PC-9 (cell line): Measurements from ENCODE around the gene GART.

Experiments used
- EZH2 ChIP-seq: fragments of 200-600 bp; sonication (generic); IDR thresholded peaks from 2 replicates; pipeline ENCODE4 v1.8.0; 2017; ENCODE audit warnings: antibody characterized with exemption, low read depth
- TF ChIP-seq, protein P1 (sequence below): fragments of 200-600 bp; sonication (generic); conservative IDR thresholded peaks from 2 replicates; pipeline ENCODE4 v1.6.1; 2017; ENCODE audit warnings: mixed run types, antibody characterized with exemption, mild to moderate bottlenecking, moderate library complexity

- TF ChIP-seq, protein P1, sequence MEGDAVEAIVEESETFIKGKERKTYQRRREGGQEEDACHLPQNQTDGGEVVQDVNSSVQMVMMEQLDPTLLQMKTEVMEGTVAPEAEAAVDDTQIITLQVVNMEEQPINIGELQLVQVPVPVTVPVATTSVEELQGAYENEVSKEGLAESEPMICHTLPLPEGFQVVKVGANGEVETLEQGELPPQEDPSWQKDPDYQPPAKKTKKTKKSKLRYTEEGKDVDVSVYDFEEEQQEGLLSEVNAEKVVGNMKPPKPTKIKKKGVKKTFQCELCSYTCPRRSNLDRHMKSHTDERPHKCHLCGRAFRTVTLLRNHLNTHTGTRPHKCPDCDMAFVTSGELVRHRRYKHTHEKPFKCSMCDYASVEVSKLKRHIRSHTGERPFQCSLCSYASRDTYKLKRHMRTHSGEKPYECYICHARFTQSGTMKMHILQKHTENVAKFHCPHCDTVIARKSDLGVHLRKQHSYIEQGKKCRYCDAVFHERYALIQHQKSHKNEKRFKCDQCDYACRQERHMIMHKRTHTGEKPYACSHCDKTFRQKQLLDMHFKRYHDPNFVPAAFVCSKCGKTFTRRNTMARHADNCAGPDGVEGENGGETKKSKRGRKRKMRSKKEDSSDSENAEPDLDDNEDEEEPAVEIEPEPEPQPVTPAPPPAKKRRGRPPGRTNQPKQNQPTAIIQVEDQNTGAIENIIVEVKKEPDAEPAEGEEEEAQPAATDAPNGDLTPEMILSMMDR = no peak
- TF ChIP-seq EZH2 = no peak
Observed at GRCh38 chr21:33473344-33473743, 68.6 kb downstream of the GART start.
